H1 (cell line): Measurements from ENCODE around the gene IZUMO4. TPM values are rescaled to one million over a fixed set of nuclear protein-coding genes. Genes with fewer than 3 reads are reported as not detected.

Source experiments
- CBX5 ChIP-seq: fragments of 300-800, 300-1000 bp; sonication (generic); IDR thresholded peaks from 2 replicates; pipeline ENCODE4 v1.7.1; 2016; ENCODE audit warnings: antibody characterized with exemption, low read length, low read depth
- CEBPB ChIP-seq: IDR thresholded peaks from 2 replicates; pipeline ENCODE4 v1.6.1; 2012; ENCODE audit warnings: low read depth, low read length
- CHD2 ChIP-seq: IDR thresholded peaks from 2 replicates; pipeline ENCODE4 v1.6.1; 2012; ENCODE audit warnings: low read length, improper control_type of control experiment
- EGR1 ChIP-seq: IDR thresholded peaks from 2 replicates; pipeline ENCODE4 v1.6.1; 2011; ENCODE audit warnings: low read depth, low read length, borderline replicate concordance
- EP300 ChIP-seq, 2 experiments: IDR thresholded peaks; 1 replicate in 1 of 2; 2 replicates in 1 of 2; pipeline ENCODE4 v1.6.1; 2011 to 2012; ENCODE audit warnings: low read depth in 2 of 2, low read length in 2 of 2, mild to moderate bottlenecking in 2 of 2, borderline replicate concordance in 1 of 2, inconsistent platforms in 1 of 2, moderate library complexity in 1 of 2
- EZH2 ChIP-seq: fragments of 200-600 bp; sonication (generic); IDR thresholded peaks from 2 replicates; pipeline ENCODE4 v1.7.1; 2012; ENCODE audit warnings: low read depth, mild to moderate bottlenecking, moderate library complexity, low read length, inconsistent platforms; ENCODE audit not compliant: severe bottlenecking
- KDM1A ChIP-seq: fragments of 200-600, 300-600 bp; sonication (generic); IDR thresholded peaks from 2 replicates; pipeline ENCODE4 v1.7.1; 2016; ENCODE audit warnings: mild to moderate bottlenecking, low read length, borderline replicate concordance
- MAFK ChIP-seq: IDR thresholded peaks from 2 replicates; pipeline ENCODE4 v1.6.1; 2012; ENCODE audit warnings: low read depth, mild to moderate bottlenecking, improper control_type of control experiment, low read length
- NANOG ChIP-seq: IDR thresholded peaks from 2 replicates; pipeline ENCODE4 v1.6.1; 2011; ENCODE audit warnings: low read length, low read depth, mild to moderate bottlenecking, inconsistent platforms; ENCODE audit not compliant: insufficient read depth, poor library complexity, severe bottlenecking
- POLR2AphosphoS5 ChIP-seq: IDR thresholded peaks from 2 replicates; pipeline ENCODE4 v1.6.1; 2011; ENCODE audit warnings: low read depth, low read length
- RXRA ChIP-seq: IDR thresholded peaks from 2 replicates; pipeline ENCODE4 v1.6.1; 2011; ENCODE audit warnings: low read depth, mild to moderate bottlenecking, low read length, moderate library complexity; ENCODE audit not compliant: insufficient read depth
- SP2 ChIP-seq: IDR thresholded peaks from 2 replicates; pipeline ENCODE4 v1.6.1; 2012; ENCODE audit warnings: mild to moderate bottlenecking, low read length, inconsistent platforms
- TAF1 ChIP-seq: IDR thresholded peaks from 2 replicates; pipeline ENCODE4 v1.6.1; 2011; ENCODE audit warnings: mild to moderate bottlenecking, low read depth, low read length
- TAF7 ChIP-seq: optimal IDR thresholded peaks from 2 replicates; pipeline ENCODE3; 2011; ENCODE audit warnings: low read depth, mild to moderate bottlenecking, inconsistent platforms, low read length, moderate library complexity, borderline replicate concordance
- TCF12 ChIP-seq: IDR thresholded peaks from 2 replicates; pipeline ENCODE4 v1.6.1; 2011; ENCODE audit warnings: low read depth, mild to moderate bottlenecking, low read length
- polyA plus RNA-seq, 7 experiments: library from polyadenylated mRNA; depleted of rRNA in 3 of 7; stranded (reverse) in 5 of 7; unstranded in 2 of 7; fragments of >200 nt in 5 of 7; fragments of 200-250 nt in 2 of 7; gene quantifications; 1 replicate in 5 of 7; 2 replicates in 1 of 7; 4 replicates in 1 of 7; pipeline versions ENCODE4 v1.2.1 to v1.2.3, GENCODE V29; 2011 to 2013; ENCODE audit warnings: missing spikeins in 2 of 7, mixed read lengths in 2 of 7
- total RNA-seq: library from RNA; stranded (reverse); fragmentation: NEBNext Ultra II Directional; extraction: Animal tissue kit (Norgen Biotek cat#: 25700); gene quantifications from 2 replicates; pipeline ENCODE4 v1.2.1, GENCODE V29; 2021
- TF ChIP-seq, protein P1 (sequence below): IDR thresholded peaks from 2 replicates; pipeline ENCODE4 v1.6.1; 2012; ENCODE audit warnings: inconsistent platforms
- TF ChIP-seq, protein P2 (sequence below), 3 experiments: IDR thresholded peaks; 1 replicate in 2 of 3; 2 replicates in 1 of 3; pipeline versions ENCODE4 v1.5.1 to v1.6.1; 2011; ENCODE audit warnings: low read length in 3 of 3, mild to moderate bottlenecking in 3 of 3, inconsistent platforms in 2 of 3, low read depth in 1 of 3, moderate library complexity in 1 of 3; ENCODE audit not compliant: insufficient read depth in 1 of 3; ENCODE audit errors: control extremely low read depth in 1 of 3

Gene IZUMO4
- total and polyA plus RNA-seq, 2 of the 8 experiments (the other 6 are each of a cell fraction or from before 2014, with no cell fraction given), result 1.8 to 1.9 TPM

DNA sequence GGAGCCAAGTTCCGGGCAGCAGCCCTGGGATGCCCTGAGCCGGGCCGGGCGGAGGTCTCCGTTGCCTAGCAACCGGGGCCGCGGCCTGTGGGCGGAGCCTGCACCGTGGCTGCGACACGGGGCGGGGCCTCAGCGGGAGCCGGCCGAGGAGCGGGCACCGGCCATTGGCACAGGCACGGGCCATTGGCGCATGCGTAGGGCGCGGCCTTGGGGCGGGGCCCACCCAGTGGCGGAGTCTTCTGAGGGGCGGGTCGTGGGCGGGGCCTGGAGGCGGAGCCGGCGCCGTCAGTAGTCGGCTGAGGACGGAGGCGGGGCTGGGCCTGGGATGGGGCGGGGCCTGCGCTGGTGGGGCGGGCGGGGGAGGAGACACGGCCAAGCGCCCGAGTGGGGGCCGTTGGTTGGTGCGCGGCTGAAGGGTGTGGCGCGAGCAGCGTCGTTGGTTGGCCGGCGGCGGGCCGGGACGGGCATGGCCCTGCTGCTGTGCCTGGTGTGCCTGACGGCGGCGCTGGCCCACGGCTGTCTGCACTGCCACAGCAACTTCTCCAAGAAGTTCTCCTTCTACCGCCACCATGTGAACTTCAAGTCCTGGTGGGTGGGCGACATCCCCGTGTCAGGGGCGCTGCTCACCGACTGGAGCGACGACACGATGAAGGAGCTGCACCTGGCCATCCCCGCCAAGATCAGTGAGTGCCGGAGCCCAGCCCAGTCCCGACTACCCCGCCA lies at the start of gene IZUMO4 (continued):
- no peak; the same call in 1 of the 2 replicates for TF ChIP-seq KDM1A
- TF ChIP-seq POLR2AphosphoS5, result no peak
- TF ChIP-seq TCF12, result no peak
- peak; percentile 24; the same call in 1 of the 2 replicates for TF ChIP-seq TAF1
- no peak for TF ChIP-seq SP2
- TF ChIP-seq, protein P1, sequence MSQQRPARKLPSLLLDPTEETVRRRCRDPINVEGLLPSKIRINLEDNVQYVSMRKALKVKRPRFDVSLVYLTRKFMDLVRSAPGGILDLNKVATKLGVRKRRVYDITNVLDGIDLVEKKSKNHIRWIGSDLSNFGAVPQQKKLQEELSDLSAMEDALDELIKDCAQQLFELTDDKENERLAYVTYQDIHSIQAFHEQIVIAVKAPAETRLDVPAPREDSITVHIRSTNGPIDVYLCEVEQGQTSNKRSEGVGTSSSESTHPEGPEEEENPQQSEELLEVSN, result no peak
- TF ChIP-seq CHD2, result no peak
- no peak for TF ChIP-seq RXRA
- no peak for TF ChIP-seq EZH2
- TF ChIP-seq NANOG, result no peak
- TF ChIP-seq CEBPB, result no peak
- no peak for TF ChIP-seq TAF7
- TF ChIP-seq EP300 (IDR thresholded peaks at IDR 0.05; ENCODE audit: borderline replicate concordance in 1 of 2, low read depth in 2 of 2, low read length in 2 of 2), result no peak
- TF ChIP-seq MAFK, result no peak
- TF ChIP-seq, protein P2, sequence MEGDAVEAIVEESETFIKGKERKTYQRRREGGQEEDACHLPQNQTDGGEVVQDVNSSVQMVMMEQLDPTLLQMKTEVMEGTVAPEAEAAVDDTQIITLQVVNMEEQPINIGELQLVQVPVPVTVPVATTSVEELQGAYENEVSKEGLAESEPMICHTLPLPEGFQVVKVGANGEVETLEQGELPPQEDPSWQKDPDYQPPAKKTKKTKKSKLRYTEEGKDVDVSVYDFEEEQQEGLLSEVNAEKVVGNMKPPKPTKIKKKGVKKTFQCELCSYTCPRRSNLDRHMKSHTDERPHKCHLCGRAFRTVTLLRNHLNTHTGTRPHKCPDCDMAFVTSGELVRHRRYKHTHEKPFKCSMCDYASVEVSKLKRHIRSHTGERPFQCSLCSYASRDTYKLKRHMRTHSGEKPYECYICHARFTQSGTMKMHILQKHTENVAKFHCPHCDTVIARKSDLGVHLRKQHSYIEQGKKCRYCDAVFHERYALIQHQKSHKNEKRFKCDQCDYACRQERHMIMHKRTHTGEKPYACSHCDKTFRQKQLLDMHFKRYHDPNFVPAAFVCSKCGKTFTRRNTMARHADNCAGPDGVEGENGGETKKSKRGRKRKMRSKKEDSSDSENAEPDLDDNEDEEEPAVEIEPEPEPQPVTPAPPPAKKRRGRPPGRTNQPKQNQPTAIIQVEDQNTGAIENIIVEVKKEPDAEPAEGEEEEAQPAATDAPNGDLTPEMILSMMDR (IDR thresholded peaks at IDR 0.05; ENCODE audit: control extremely low read depth in 1 of 3, insufficient read depth in 1 of 3, low read depth in 1 of 3, low read length in 3 of 3), result peak; percentile 24 to 53 (median 39); a peak in 2 of 4 replicates
- no peak for TF ChIP-seq CBX5
- TF ChIP-seq EGR1, result peak; percentile 29; the same call in 1 of the 2 replicates
